Renal pelvis (tissue), 12 donors: ENCODE measurements around the gene CFAP100. TPM values are rescaled to one million over a fixed set of nuclear protein-coding genes. Genes with fewer than 3 reads are reported as not detected.

Experiments
- DNase-seq: peaks from one replicate; pipeline ENCODE4 v3.0.0-alpha.2; 2013
- long read RNA-seq, 16 experiments: transcript quantifications; one replicate each; lab custom pipeline, GENCODE V29; 2026
- polyA plus RNA-seq, 3 donors: library from polyadenylated mRNA; unstranded; fragments of 120-200 nt; gene quantifications; one replicate each; pipeline ENCODE4 v1.2.1, GENCODE V29; 2013; ENCODE audit not compliant: insufficient read length in 3 of 3

The CFAP100 gene
- polyA plus RNA-seq = 1 to 10 TPM; 1.1 to 1.7 (median 1.5) TPM
- long read RNA-seq, donor 1 = 0 reads
- long read RNA-seq, donor 2 = 0 reads
- long read RNA-seq, donor 3 = 0 reads
- long read RNA-seq, donor 4 = 0 reads
- long read RNA-seq, donor 5 = 0 reads
- long read RNA-seq, donor 6 = 0 reads
- long read RNA-seq, donor 7 = 0 reads
- long read RNA-seq, donor 8 = 0 reads
- long read RNA-seq, donor 9 = 0 reads
- long read RNA-seq, donor 10 = 0 reads
- long read RNA-seq, donor 11 = 0 reads
- long read RNA-seq, donor 12 = 0 reads
- long read RNA-seq, donor 13 = 0 reads
- long read RNA-seq, donor 14 = 0 reads
- long read RNA-seq, donor 15 = 0 reads
- long read RNA-seq, donor 16 = 0 reads

GRCh38 chr3:126394179-126394976, at the start of gene CFAP100:
TSS of gene CFAP100 (plus strand) at chr3:126394909. CDS start at chr3:126396001, 1,092 bp downstream.
- DNase-seq = peak; percentile 78

- DNase-seq = no peak
Observed at GRCh38 chr3:126345231-126345630, 49.5 kb upstream of the CFAP100 start.

- DNase-seq = no peak
Observed at GRCh38 chr3:126345641-126346460, 48.9 kb upstream of the CFAP100 start.

DNA sequence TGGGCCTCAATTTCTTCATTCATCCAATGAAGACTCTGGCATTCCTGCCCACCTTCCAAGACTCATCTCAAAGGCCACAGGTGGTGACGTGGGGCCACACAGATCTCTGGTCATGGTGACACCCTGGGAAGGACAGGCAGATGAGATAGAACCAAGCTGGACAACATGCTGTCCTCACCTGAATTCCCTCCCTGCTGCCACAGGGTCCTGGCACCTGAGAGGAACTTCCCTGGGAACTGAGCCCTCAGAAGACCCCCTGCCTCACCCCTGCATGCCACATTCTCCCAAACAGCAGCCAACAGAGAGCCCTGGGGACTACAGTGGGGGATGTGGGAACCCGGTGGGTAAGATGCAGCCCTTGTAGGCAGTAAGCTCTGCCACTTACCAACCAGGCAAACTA, 48.2 kb upstream of the CFAP100 start:
- no peak for DNase-seq

GRCh38 chr3:126347543-126348161, 47.1 kb upstream of the CFAP100 start:
- no peak for DNase-seq

GRCh38 chr3:126348308-126348920, 46.3 kb upstream of the CFAP100 start:
- DNase-seq = no peak

- no peak for DNase-seq
Observed at GRCh38 chr3:126349071-126349470, 45.6 kb upstream of the CFAP100 start.

DNA sequence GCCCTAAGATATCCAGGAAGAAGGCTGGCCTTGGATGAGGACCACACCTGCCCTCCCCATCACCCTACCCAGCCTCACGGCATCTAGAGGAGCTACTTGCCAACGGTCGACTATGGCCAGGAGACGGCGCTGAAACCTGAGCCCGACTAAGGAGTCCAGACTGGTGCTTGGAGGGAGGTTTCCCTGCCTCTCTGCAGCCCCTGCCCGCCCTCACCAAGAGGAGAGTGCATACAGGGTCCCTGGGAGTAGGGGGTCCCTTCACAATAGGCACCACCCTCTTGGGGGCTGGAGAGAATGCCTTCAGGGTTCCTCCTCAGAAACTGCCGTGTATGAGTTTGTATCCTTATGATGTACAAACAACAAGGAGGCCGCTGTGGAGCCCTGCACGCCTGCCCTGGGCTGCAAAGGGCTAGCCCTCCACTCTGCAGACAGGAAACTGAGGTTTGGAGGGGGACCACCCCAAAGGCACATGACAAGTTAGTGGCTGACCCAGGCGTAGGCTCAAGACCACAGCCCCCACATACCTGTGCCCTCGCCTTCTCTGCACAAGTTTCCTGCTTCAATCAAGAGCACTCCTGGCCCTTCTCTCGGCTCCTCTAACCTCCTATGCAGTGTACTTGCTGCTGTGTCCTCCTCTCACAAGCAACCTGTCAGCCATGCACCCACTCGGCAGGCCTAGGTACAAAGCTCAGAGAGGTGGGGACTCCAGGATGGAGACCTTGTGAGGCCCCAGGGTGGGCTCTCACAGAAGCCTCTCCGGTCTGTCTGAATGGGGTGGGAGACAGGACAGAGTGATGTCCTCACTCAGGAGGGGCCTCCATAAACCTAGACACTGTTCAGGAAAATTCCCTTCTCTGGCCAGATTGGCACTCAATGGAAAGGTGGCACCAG, 44.9 kb upstream of the CFAP100 start:
- no peak for DNase-seq

GRCh38 chr3:126350502-126351085, 44.1 kb upstream of the CFAP100 start:
- no peak for DNase-seq

DNA sequence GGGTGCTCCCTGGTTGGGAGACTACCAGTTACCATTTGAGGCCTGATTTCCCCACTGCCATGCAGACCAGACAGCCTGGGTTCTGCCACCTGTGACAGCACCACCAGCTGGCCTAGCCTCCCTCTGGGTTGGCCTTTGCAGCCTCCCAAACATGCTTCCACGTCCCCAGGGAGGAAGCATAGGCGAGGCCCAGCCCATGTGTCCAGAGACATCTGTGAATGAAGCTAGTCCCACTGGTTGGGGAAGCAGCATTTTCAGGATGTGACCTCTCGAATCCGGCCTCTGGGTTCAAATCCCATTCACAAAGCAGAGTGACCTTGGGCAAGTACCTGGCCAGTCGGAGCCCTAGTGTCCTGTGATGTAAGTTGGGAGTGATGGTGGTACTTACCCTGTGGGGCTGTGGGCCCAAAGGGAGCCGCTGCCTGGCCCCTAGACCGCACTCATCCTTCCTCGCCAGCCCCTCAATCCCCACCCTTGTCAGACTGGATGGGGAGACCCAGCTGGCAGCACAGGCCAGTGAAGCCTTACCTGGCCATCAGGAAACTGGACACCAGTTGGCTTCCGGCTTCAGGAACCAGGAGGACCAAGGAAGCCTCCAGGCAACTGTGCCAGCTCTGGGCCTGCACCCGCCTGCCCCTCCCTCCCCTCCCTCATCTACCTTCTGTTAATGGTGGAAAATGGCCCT, 43.5 kb upstream of the CFAP100 start:
- no peak for DNase-seq

GRCh38 chr3:126351771-126352475, 42.8 kb upstream of the CFAP100 start:
- DNase-seq = no peak

- DNase-seq = no peak
Observed at GRCh38 chr3:126352476-126353454, 41.9 kb upstream of the CFAP100 start.

DNA sequence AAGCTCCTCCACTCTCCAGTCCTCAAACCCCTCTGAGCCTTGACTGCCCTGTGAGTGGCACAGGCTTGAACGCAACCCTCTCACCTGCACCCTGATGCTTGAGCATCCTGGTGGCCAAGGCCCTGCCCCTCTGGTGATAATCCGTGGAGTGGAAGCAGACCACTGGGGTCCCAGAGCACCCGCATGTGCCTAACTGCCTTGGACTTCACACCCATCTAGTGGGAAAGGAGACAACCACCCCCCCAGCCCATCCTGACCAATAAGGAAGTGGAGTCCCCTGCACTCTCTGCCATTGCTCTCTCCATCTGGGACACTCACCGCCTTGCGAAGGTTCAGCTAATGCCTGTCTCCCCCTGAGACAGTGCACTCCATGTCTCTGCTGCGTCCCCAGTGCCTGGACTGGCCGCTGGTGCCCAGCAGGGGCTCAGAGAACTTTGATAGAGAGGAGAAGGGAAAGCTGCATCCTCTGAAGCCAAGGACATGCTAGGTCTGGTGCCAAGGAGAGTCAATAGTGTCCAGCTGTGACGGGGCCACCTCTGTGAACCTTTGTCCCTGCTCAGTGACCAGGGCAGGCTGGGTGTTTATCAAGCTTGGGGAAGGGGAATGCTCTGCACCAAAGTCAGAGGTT, 40.9 kb upstream of the CFAP100 start:
- no peak for DNase-seq

DNA sequence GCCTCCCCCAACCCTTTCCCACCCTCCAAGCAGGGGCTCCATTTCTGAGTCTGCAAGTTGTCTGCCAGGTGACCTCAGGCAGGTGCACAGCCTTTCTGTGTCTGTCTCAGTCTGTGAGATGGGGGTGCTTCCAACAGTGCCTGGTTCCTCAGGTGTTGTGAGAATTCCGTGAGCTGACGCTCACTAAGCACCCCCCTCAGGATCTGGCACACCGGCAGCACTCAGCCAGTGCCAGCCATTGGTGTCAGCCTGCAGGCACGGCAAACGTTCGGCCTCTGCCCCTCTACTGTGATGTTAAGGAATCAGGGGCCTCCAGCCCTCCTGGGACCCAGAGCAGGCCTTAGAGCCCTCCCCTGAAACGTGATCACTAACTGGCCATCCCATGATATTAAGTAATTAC, 39.9 kb upstream of the CFAP100 start:
- no peak for DNase-seq

DNA sequence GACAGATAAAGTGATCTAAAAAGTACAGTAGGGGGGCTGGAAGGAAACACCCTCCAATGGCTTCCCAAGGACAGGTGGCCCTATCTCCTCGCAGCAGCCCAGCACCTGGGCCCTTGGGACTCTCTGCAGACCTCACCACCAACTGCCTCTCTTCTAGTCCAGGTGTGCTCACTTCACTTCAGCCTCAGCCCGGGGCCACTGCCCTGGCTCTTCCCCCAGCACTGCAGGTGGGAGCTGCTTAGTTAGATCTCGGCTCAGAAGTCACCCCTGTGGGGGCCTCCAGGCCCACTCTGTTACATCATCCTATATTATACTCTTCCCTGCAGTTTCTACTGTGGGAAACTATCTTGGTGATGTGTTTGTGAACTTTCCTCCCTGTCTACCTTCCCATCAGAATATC, 39.5 kb upstream of the CFAP100 start:
- no peak for DNase-seq

GRCh38 chr3:126355777-126356372, 38.8 kb upstream of the CFAP100 start:
- DNase-seq = peak; percentile 74
